Endothelial cell (in vitro differentiated cells): ENCODE results near the gene ABCC5. TPM values are rescaled to one million over a fixed set of nuclear protein-coding genes. Genes with fewer than 3 reads are reported as not detected.
"Not testable (repeated sequence)": the region's sequence is repeated elsewhere in the genome, so short reads cannot be mapped to it uniquely, and the experiment has no call there.

Experiments
- DNase-seq: peaks from one replicate; pipeline ENCODE4 v3.0.0; 2021; ENCODE audit warnings: low spot score
- H3K27ac Mint-ChIP-seq: one replicate; pipeline ENCODE4 v1.8.0; 2021; ENCODE audit warnings: mixed read lengths, inconsistent platforms; ENCODE audit not compliant: unreplicated experiment
- H3K27me3 Mint-ChIP-seq: one replicate; pipeline ENCODE4 v1.8.0; 2021; ENCODE audit warnings: mild to moderate bottlenecking, moderate library complexity, mixed read lengths, inconsistent platforms; ENCODE audit not compliant: unreplicated experiment
- H3K36me3 Mint-ChIP-seq: one replicate; pipeline ENCODE4 v1.8.0; 2021; ENCODE audit warnings: mild to moderate bottlenecking, low read depth, mixed read lengths, inconsistent platforms; ENCODE audit not compliant: unreplicated experiment
- H3K4me1 Mint-ChIP-seq: one replicate; pipeline ENCODE4 v1.8.0; 2021; ENCODE audit warnings: mild to moderate bottlenecking, mixed read lengths, inconsistent platforms; ENCODE audit not compliant: unreplicated experiment
- H3K4me3 Mint-ChIP-seq: one replicate; pipeline ENCODE4 v1.8.0; 2021; ENCODE audit warnings: mild to moderate bottlenecking, mixed read lengths, inconsistent platforms; ENCODE audit not compliant: unreplicated experiment
- H3K9me3 Mint-ChIP-seq: one replicate; pipeline ENCODE4 v1.8.0; 2021; ENCODE audit warnings: mixed read lengths, inconsistent platforms; ENCODE audit not compliant: unreplicated experiment
- total RNA-seq: library from RNA; stranded (reverse); fragmentation: NEBNext Ultra II Directional; extraction: Animal tissue kit (Norgen Biotek cat#: 25700); gene quantifications from one replicate; pipeline ENCODE4 v1.2.1, GENCODE V29; 2021; ENCODE audit not compliant: unreplicated experiment
- TF ChIP-seq, protein P1 (sequence below): fragments of 200-600 bp; sonication (generic); IDR thresholded peaks from one replicate; pipeline ENCODE4 v1.5.0; 2021; ENCODE audit warnings: antibody characterized with exemption; ENCODE audit not compliant: unreplicated experiment

ABCC5 gene
- total RNA-seq, 1 donor from 2014 or later = 45.9 TPM

DNA sequence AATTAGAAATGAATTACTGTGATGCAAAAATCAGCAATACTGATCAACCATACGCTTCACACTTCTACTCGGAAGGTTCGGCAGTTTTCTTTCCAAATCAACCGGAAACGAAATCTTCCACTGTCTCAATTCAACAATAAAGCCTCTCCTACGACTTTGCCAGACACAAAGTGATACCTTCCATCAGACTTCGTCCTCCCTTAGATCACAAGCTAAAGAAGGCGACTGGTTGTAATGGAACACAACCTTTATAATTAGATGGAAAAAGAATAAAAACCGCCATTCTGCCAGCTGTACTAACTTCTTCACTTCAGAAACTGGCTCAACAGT, 133.6 kb downstream of the ABCC5 start:
- H3K4me1 Mint-ChIP-seq = peaks cover 9% of the 10 kb centered on the region
- H3K27me3 Mint-ChIP-seq = peaks cover 4% of the 10 kb centered on the region
- H3K9me3 Mint-ChIP-seq = no peaks in the 10 kb centered on the region
- no peak for DNase-seq
- no peaks in the 10 kb centered on the region for H3K36me3 Mint-ChIP-seq
- peak overlapping the region; percentile 98 for H3K4me3 Mint-ChIP-seq
- H3K27ac Mint-ChIP-seq = no peak overlapping the region
- TF ChIP-seq, protein P1, sequence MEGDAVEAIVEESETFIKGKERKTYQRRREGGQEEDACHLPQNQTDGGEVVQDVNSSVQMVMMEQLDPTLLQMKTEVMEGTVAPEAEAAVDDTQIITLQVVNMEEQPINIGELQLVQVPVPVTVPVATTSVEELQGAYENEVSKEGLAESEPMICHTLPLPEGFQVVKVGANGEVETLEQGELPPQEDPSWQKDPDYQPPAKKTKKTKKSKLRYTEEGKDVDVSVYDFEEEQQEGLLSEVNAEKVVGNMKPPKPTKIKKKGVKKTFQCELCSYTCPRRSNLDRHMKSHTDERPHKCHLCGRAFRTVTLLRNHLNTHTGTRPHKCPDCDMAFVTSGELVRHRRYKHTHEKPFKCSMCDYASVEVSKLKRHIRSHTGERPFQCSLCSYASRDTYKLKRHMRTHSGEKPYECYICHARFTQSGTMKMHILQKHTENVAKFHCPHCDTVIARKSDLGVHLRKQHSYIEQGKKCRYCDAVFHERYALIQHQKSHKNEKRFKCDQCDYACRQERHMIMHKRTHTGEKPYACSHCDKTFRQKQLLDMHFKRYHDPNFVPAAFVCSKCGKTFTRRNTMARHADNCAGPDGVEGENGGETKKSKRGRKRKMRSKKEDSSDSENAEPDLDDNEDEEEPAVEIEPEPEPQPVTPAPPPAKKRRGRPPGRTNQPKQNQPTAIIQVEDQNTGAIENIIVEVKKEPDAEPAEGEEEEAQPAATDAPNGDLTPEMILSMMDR = no peak

GRCh38 chr3:183883291-183884096, 134.2 kb downstream of the ABCC5 start:
- TF ChIP-seq, protein P1 = no peak
- Mint-ChIP-seq H3K27me3 (peaks cover 4% of the 10 kb centered on the region), H3K4me3 (peak overlapping the region; percentile 98), H3K36me3 (no peaks in the 10 kb centered on the region), H3K9me3 (no peaks in the 10 kb centered on the region), H3K27ac (no peak overlapping the region), H3K4me1 (peaks cover 9% of the 10 kb centered on the region)
- DNase-seq = no peak

DNA sequence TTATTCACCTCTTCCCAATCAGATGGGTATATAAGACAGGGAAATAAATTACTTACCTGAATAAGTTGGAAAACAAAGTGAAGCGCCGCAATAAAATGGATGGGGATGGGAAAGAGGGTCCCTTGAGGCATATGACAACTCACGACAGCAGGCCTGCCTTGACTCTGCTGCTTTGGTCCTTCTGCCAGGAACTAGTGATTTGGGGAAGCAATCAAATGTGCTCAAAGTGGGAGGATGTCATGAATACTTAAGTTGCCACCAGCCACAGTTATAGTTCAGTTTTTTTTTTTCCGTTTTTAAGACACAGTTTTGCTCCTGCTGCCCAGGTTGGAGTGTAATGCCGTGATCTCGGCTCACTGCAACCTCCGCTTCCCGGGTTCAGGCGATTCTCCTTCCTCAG, 137.6 kb downstream of the ABCC5 start:
- Mint-ChIP-seq H3K27ac (no peak overlapping the region), H3K36me3 (peaks cover 3% of the 10 kb centered on the region), H3K9me3 (no peaks in the 10 kb centered on the region), H3K27me3 (peaks cover 1% of the 10 kb centered on the region), H3K4me3 (no peak overlapping the region), H3K4me1 (peaks cover 9% of the 10 kb centered on the region)
- TF ChIP-seq, protein P1 = no peak
- no peak for DNase-seq

GRCh38 chr3:183879243-183879642, 138.4 kb downstream of the ABCC5 start:
- H3K27me3 Mint-ChIP-seq = peaks cover 1% of the 10 kb centered on the region
- no peak overlapping the region for H3K4me3 Mint-ChIP-seq
- TF ChIP-seq, protein P1 = no peak
- peaks cover 3% of the 10 kb centered on the region for H3K36me3 Mint-ChIP-seq
- DNase-seq = no peak
- H3K27ac Mint-ChIP-seq = peak overlapping the region; percentile 14
- H3K9me3 Mint-ChIP-seq = no peaks in the 10 kb centered on the region
- H3K4me1 Mint-ChIP-seq = peaks cover 9% of the 10 kb centered on the region

DNA sequence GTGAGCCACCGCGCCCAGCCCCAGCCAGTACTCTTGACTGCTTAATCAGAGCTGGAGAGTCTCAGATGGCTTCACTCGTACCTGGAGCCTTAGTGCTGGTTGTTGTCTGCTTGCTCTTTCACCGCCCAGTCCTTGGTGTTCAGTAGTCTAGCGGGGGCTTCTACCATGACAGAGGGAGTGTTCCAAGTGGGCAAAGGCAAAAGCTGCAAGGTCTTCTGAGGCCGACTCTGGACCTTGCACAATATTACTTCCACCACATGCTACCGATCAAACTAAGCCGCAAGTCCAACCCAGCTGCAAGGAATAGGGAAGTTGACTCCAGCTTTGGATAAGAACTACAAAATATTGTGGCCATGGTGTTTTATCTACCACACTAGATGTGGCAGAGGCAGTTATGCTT, 139.6 kb downstream of the ABCC5 start:
- Mint-ChIP-seq H3K27me3 (no peaks in the 10 kb centered on the region), H3K9me3 (no peaks in the 10 kb centered on the region), H3K4me1 (no peaks in the 10 kb centered on the region), H3K4me3 (no peak overlapping the region), H3K27ac (no peak overlapping the region), H3K36me3 (peaks cover 3% of the 10 kb centered on the region)
- no peak for DNase-seq
- TF ChIP-seq, protein P1 = no peak

DNA sequence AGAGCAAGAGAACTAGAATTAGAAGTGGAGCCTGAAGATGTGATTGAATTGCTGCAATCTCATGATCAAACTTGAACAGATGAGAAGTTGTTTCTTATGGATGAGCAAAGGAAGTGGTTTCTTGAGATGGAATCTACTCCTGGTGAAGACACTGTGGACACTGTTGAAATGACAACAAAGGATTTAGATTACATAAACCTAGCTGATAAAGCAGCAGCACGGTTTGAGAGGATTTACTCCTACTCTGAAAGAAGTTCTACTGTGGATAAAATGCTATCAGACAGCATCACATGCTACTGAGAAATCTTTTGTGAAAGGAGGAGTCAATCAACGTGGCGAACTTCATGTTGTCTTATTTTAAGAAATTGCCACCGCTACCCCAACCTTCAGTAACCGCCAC, 140.5 kb downstream of the ABCC5 start:
- DNase-seq, H3K27me3 Mint-ChIP-seq, H3K36me3 Mint-ChIP-seq, H3K4me1 Mint-ChIP-seq, H3K27ac Mint-ChIP-seq, H3K9me3 Mint-ChIP-seq: not testable (repeated sequence)
- peak overlapping the region; percentile 51 for H3K4me3 Mint-ChIP-seq
